Ammon's horn (tissue), 1 donor: ENCODE data around the gene ALDH1A2.
"Not testable (repeated sequence)": the region's sequence is repeated elsewhere in the genome, so short reads cannot be mapped to it uniquely, and the experiment has no call there.

Source experiments
- DNase-seq: peaks from one replicate; pipeline ENCODE4 v3.0.0-alpha.2; 2016; ENCODE audit warnings: low spot score

The ALDH1A2 gene

DNA sequence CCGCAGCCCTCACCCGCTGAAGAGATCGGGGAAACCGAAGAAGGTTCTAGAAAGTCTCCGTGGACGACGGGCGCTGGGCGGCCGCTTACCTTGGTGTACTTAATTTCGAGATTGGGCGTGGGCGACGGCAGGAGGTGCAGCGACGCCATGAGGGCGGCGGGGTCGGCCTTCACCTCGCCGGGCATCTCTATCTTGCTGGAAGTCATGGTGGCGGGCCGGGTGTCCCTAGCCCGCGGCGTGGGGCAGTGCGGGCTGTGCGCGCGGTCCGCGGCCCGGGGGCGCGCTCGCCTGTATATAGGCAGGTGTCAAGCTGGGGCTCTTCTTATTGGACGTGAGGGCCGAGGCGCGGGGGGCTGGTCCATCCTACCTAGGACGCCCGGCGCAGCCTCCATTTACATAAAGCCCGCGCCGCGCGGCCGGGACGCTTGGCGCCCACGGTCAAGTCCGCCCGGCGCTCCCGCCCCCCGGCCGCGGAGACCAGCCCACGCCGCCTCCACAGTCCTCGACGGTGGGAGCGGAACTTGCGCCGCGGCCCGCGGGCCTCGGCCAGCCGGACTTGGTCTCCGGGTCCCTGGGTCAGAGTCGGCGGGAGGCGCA, at the start of gene ALDH1A2:
ALDH1A2 (minus strand) TSS at position 267 of the 597 bp plus-strand sequence; CDS start at position 206, 61 bp downstream.
- DNase-seq, result no peak

- no peak for DNase-seq
Measured at GRCh38 chr15:58114812-58115211, 49.3 kb upstream of the ALDH1A2 start.

GRCh38 chr15:58114388-58114787, 48.9 kb upstream of the ALDH1A2 start:
- no peak for DNase-seq

- DNase-seq, result not testable (repeated sequence)
Measured at GRCh38 chr15:58113358-58113757, 47.8 kb upstream of the ALDH1A2 start.

DNA sequence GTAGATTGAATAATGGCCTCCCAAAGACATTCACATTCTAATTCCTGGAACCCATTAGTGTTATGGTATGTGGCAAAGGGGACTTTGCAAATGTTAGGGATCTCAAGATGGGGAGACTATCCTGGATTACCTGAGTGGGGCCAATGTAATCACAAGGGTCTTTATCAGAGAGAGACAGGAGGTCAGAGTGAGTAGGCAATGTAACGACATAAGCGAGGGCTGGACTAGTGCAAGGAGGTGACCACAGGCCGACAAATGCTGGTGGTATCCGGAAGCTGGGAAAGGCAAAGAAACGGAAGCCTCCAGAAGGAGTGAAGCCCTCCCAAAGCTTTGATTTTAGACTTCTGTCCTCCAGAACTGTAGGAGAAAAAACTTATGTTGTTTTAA, 46.2 kb upstream of the ALDH1A2 start:
- no peak for DNase-seq

DNA sequence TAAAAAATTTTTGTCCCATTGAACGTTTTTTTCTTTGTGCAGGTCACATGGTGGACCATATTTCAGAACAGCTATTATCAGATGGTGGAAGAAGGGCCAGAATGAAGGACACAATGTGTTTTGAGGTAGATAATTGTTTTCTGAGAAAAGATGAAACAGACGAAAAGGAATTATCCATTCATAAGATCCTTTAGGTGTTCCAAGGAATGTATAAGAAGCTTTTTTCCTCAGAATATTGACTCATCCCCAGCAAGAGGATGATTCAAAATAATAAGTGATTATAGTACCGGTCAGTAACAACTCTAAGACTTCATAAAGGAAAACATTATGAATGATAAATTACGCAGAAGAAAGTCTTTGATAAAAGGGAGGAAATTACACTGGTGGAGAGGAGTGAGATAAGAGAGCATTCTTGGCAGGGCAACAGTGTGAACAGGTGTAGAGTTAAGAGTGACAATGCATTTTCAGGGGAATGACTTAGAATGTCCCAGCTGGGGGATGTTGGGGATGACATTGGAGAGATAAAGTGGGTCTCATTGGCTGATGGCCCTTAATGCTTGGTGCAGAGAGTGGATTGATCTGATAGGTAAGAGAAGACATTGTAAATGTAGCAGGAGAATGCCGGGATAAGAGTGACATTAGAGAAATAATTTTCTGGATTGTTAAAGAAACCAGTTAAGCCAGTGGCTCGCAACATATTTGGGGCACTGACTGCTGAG, 45.6 kb upstream of the ALDH1A2 start:
- no peak for DNase-seq

GRCh38 chr15:58109419-58109818, 43.9 kb upstream of the ALDH1A2 start:
- no peak for DNase-seq

DNA sequence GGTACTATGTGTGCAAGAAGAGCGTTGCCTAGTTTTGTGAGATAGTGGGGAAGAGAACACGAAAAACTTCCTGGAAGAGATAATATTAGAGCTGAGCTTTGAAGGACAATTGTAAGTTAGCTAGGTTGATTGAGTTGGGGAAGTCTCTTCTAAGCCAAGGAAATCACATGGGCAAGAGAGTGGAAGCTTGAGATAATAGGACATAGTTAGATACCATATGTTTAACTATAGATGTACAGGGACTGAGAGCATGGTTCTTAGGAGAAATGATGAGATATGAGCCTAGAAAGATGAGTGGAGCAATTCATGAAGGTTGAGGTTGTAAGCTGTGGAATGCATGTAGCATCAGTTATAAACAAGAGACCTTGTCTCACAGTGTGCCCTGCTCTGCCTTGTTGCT, 42.6 kb upstream of the ALDH1A2 start:
- no peak for DNase-seq

- DNase-seq, result no peak
Measured at GRCh38 chr15:58103482-58103881, 38.0 kb upstream of the ALDH1A2 start.

DNA sequence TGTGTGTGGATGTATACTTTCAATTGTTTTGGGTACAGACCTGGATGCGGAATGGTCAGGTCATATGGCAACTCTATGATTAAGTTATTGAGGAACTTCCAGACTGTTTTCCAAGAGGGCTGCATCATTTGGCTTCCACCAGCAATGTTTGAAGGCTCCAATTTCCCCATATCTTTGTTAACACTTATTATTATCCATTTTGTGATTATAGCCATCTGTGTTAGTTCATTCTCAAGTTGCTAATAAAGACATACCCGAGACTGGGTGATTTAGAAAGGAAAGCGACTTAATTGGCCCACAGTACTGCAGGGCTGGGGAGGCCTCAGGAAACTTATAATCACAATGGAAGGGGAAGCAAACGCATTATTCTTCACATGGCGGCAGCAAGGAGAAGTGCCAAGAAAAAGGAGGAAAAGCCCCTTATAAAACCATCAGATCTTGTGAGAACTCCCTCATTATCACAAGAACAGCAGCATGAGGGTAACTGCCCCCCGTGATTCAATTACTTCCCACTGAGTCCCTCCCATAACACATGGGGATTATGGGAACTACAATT, 31.1 kb upstream of the ALDH1A2 start:
- DNase-seq, result no peak

DNA sequence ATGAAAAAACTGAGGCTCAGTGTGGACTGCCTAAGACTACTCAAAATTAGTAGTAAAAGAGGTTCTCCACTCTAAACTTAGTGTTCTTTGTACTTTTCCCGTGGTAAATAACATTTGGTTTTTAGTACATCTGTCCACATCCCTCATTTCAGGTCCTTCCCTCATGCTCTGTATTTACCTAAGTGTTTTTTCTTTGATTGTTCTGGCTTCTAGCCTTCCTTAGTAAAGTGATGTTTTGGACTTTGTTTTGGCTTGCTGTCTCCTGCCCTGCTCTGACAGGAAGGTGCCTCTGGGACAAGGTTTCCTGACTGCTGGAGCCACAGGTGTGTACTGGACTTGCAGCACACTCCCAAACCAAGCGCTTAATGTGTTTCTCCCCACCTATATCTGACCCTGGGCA, 29.9 kb upstream of the ALDH1A2 start:
- no peak for DNase-seq

DNA sequence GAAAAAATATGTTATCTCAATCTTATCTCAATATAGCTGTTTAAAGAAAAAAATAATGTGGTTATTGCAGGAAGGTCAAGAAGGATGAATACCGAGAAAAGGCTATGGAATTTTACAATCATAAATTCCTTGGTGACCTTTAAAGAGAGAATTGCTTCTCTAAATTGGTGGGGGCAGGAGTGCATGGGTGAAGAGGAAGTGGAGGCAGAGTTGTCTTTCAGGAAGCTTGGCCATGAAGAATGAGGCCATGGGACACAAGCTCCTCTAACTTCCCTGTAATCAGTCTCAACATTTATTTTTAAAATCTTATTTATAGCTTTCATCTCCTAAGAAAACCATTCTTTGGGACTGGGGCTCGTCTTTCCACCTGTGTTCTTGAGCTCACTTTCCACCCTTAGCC, 22.4 kb upstream of the ALDH1A2 start:
- no peak for DNase-seq

DNA sequence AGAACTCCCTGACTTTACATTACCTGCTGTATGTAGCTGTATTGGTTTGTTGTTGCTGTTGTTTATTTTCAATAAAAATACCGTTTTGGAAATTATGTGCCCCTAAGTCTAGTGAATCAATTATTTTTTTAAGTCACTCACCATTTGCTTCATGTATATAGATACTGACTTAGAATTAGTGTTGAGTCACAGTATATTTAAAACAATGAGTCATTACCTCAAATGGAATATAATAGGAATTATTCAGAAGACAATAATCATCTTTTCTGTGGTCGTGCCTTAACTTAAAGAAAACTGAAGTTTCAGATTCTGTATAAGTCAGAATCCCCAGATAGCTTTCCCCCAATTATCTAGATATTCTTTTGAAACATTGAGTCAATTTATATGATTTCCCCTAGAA, 21.0 kb upstream of the ALDH1A2 start:
- DNase-seq, result no peak

- DNase-seq, result no peak
Measured at GRCh38 chr15:58083526-58083925, 18.0 kb upstream of the ALDH1A2 start.

DNA sequence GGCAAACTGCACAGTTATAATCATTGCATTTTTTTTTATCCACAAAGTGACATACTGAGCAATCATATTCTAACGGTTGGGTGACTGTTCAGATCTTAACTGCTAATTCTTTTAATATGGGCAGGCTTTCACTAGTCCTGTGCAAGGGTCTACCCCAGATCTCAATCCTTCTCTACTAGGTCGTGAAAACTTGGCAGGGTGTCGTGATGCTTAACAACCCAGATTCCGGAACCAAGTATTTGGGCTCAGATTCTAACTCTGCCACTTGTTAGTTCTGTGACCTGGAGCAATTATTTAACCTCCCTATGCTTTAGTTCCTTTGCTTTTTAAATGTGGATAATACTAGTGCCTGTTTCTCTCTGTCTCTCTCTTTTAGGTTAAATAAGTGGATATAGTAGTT, 16.4 kb upstream of the ALDH1A2 start:
- DNase-seq, result no peak

DNA sequence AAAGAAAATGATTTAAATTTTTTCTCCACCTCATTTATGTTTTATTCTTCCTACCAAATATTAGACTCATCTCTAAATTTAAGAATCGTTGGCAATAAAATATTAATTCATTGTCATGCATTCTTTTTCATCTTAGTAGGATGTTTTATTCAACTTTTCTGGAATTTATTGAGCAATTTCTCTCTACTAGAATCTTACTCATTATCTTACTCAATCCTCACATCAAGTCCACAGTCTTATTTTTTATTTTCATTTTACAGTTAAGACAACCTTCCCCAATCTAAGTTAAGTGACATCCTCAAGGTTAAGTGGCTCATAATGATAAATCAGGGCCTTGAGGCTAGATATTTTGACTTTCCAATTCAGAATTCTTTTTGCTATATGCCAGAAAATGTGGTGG, 15.9 kb upstream of the ALDH1A2 start:
- no peak for DNase-seq

- not testable (repeated sequence) for DNase-seq
Measured at GRCh38 chr15:58080959-58081358, 15.4 kb upstream of the ALDH1A2 start.

- DNase-seq, result no peak
Measured at GRCh38 chr15:58080398-58080797, 14.9 kb upstream of the ALDH1A2 start.

- DNase-seq, result no peak
Measured at GRCh38 chr15:58078591-58078990, 13.1 kb upstream of the ALDH1A2 start.

- DNase-seq, result no peak
Measured at GRCh38 chr15:58077427-58077826, 11.9 kb upstream of the ALDH1A2 start.

DNA sequence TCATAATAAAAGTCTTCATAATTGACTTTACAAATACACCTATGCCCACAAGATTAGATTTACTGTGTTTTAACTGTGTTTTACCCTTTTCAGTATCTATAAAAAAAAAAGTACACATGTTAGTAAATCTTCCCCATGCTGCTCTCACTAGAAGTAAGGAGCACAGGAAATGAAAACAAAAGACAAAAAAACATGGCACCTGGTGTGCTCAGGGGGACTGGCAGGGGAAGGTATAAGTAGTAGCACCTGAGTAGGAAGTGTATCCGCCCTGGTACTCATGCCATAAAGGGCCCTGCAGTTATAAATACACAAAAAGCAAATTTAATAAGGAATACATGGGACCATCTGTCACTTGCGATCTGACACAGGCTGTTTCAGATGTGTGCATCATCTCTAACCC, 8.9 kb upstream of the ALDH1A2 start:
- no peak for DNase-seq

- DNase-seq, result peak; percentile 81
Measured at GRCh38 chr15:58070801-58071418, 5.4 kb upstream of the ALDH1A2 start.

- no peak for DNase-seq
Measured at GRCh38 chr15:58069008-58069407, 3.5 kb upstream of the ALDH1A2 start.
